GM12878 (cell line): ENCODE measurements around the gene MYO7B. TPM values are rescaled to one million over a fixed set of nuclear protein-coding genes. Genes with fewer than 3 reads are reported as not detected.

Experiments used
- ATAC-seq: fragments of 200-7000 bp; cut with Tn5 transposase; 3 replicates; pipeline ENCODE4 v1.9.1; 2020; ENCODE audit warnings: mild to moderate bottlenecking, moderate library complexity
- BruUV-seq: library from RNA; stranded (reverse); fragments of 400-500 nt; replicated peaks from 2 replicates; lab custom pipeline; 2021; lab: Mats Ljungman, UMichigan
- CTCF ChIA-PET: fragments of 300-600 bp; sonication (Branson Sonifier 250); formaldehyde crosslinking; extraction: SDS; loops from one replicate; lab custom pipeline; 2021; ENCODE audit warnings: inconsistent platforms; lab: Yijun Ruan, JAX
- POLR2A ChIA-PET: fragments of 350-600 bp; formaldehyde crosslinking; extraction: SDS; loops from one replicate; lab custom pipeline; 2021; ENCODE audit warnings: inconsistent platforms; lab: Charles Lee
- RAD21 ChIA-PET: fragments of 300-600 bp; sonication (Branson Sonifier 250); formaldehyde crosslinking; loops from one replicate; lab custom pipeline; 2023; ENCODE audit warnings: antibody characterized with exemption; ENCODE audit not compliant: unreplicated experiment; lab: Charles Lee
- SMC1A ChIA-PET: fragments of 300-600 bp; sonication (Branson Sonifier 250); formaldehyde crosslinking; loops from one replicate; lab custom pipeline; 2023; ENCODE audit not compliant: unreplicated experiment, uncharacterized antibody; lab: Charles Lee
- DNase-seq: peaks from one replicate; pipeline ENCODE4 v3.0.0-alpha.2; 2011; ENCODE audit warnings: low read depth, low spot score
- FAIRE-seq: peaks from 3 replicates; lab custom pipeline; 2011; peaks lifted over from hg19 to GRCh38; lab: Jason Lieb, UNC
- H2AFZ ChIP-seq: 2 replicates; pipeline ENCODE4 v1.6.0; 2011; ENCODE audit warnings: low read depth, low read length, control low read depth; ENCODE audit not compliant: control insufficient read depth
- H3K27ac ChIP-seq: 2 replicates; pipeline ENCODE4 v1.5.1; 2011; ENCODE audit warnings: control low read depth; ENCODE audit not compliant: control insufficient read depth, insufficient read depth
- H3K27me3 ChIP-seq, 2 experiments: replicated peaks in 1 of 2; 2 replicates each; pipeline versions ENCODE4 v1.6.0 to v1.6.1; 2011; ENCODE audit warnings: low read length in 1 of 2; ENCODE audit not compliant: control insufficient read depth in 2 of 2, insufficient read depth in 2 of 2
- H3K36me3 ChIP-seq, 2 experiments: 2 replicates each; pipeline ENCODE4 v1.5.1; 2011; ENCODE audit warnings: low read length in 1 of 2; ENCODE audit not compliant: control insufficient read depth in 2 of 2, insufficient read depth in 2 of 2
- H3K4me1 ChIP-seq: 2 replicates; pipeline ENCODE4 v1.6.1; 2011; ENCODE audit warnings: mild to moderate bottlenecking, low read length, moderate library complexity, mixed read lengths; ENCODE audit not compliant: control insufficient read depth, insufficient read depth
- H3K4me2 ChIP-seq: 2 replicates; pipeline ENCODE4 v1.6.0; 2011; ENCODE audit warnings: control low read depth; ENCODE audit not compliant: control insufficient read depth, insufficient read depth
- H3K4me3 ChIP-seq: fragments of 200-600 bp; sonication (generic); 2 replicates; pipeline ENCODE4 v1.5.1; 2016
- H3K79me2 ChIP-seq: 2 replicates; pipeline ENCODE4 v1.6.0; 2011; ENCODE audit warnings: low read length; ENCODE audit not compliant: control insufficient read depth, insufficient read depth
- H3K9ac ChIP-seq: 2 replicates; pipeline ENCODE4 v1.8.0; 2011; ENCODE audit warnings: low read length, control low read depth, mixed read lengths; ENCODE audit not compliant: control insufficient read depth, insufficient read depth
- H3K9me3 ChIP-seq: replicated peaks from 3 replicates; pipeline ENCODE4 v1.5.1; 2011; ENCODE audit warnings: mild to moderate bottlenecking, low read length; ENCODE audit not compliant: control insufficient read depth, insufficient read depth
- H4K20me1 ChIP-seq: 2 replicates; pipeline ENCODE4 v1.6.0; 2011; ENCODE audit not compliant: control insufficient read depth, insufficient read depth
- NFYA ChIP-seq: IDR thresholded peaks from 2 replicates; pipeline ENCODE4 v1.6.1; 2011; ENCODE audit warnings: low read depth, mild to moderate bottlenecking, low read length, improper control_type of control experiment, borderline replicate concordance
- SMARCA5 ChIP-seq: fragments of 450-650 bp; IDR thresholded peaks from 2 replicates; pipeline ENCODE4 v1.6.1; 2017; ENCODE audit warnings: mild to moderate bottlenecking
- WGBS: methylation state at CpG from one replicate; pipeline ENCODE4 v1.1.6; 2016; ENCODE audit warnings: low lambda C conversion rate; ENCODE audit not compliant: insufficient replicate concordance, insufficient coverage; ENCODE audit errors: missing lambda C conversion rate; 5-methylcytosine and 5-hydroxymethylcytosine counted together
- in situ Hi-C: fragments of 300-500 bp; cut with MboI; formaldehyde crosslinking; loops from 9 replicates; pipeline ENCODE4 v1.14.3; 2018; ENCODE audit warnings: mixed read lengths
- intact Hi-C: fragments of 100-400 bp; cut with micrococcal nuclease; formaldehyde crosslinking; loops from one replicate; pipeline ENCODE4 v1.14.2; 2022; ENCODE audit not compliant: unreplicated experiment
- polyA plus RNA-seq, 11 experiments: library from polyadenylated mRNA; depleted of rRNA in 4 of 11; unstranded in 6 of 11; stranded (reverse) in 5 of 11; fragments of >200 nt; fragmentation: Nextera tagmentation in 4 of 11; fragmentation: Illumina TruSeq in 1 of 11; extraction: Ambion mirVana in 4 of 11; extraction: Trizol in 1 of 11; gene quantifications; 1 replicate in 1 of 11; 2 replicates in 10 of 11; pipeline versions ENCODE4 v1.2.1 to v1.2.3, GENCODE V29; 2011 to 2016; ENCODE audit warnings: inconsistent platforms in 2 of 11, missing spikeins in 2 of 11, low read depth in 1 of 11
- total RNA-seq, 4 experiments: library from RNA; depleted of rRNA in 3 of 4; stranded (reverse); fragments of >200 nt in 3 of 4; fragmentation: Illumina TruSeq in 1 of 4; extraction: Trizol in 1 of 4; gene quantifications; 2 replicates each; pipeline versions ENCODE4 v1.2.1 to v1.2.3, GENCODE V29; 2013 to 2021
- TF ChIP-seq, protein P1 (sequence below): fragments of 450-650 bp; IDR thresholded peaks from 2 replicates; pipeline ENCODE4 v1.6.1; 2016; ENCODE audit warnings: mild to moderate bottlenecking
- TF ChIP-seq, protein P2 (sequence below): IDR thresholded peaks from 2 replicates; pipeline ENCODE4 v1.6.1; 2011; ENCODE audit warnings: low read depth, low read length, improper control_type of control experiment, borderline replicate concordance
- TF ChIP-seq, protein P3 (sequence below), 3 experiments: IDR thresholded peaks in 2 of 3; conservative IDR thresholded peaks in 1 of 3; 2 replicates each; pipeline ENCODE4 v1.5.1; 2011; ENCODE audit warnings: low read depth in 3 of 3, low read length in 3 of 3, mild to moderate bottlenecking in 3 of 3, control low read depth in 2 of 3, moderate library complexity in 2 of 3, inconsistent platforms in 1 of 3, mixed read lengths in 1 of 3; ENCODE audit not compliant: control insufficient read depth in 2 of 3, insufficient read depth in 1 of 3; ENCODE audit errors: extremely low read depth in 1 of 3

The MYO7B gene
- total and polyA plus RNA-seq, 10 of the 15 experiments (the other 5 are each of a cell fraction or from before 2014, with no cell fraction given): 0.08 to 4.8 (median 1.2) TPM

DNA sequence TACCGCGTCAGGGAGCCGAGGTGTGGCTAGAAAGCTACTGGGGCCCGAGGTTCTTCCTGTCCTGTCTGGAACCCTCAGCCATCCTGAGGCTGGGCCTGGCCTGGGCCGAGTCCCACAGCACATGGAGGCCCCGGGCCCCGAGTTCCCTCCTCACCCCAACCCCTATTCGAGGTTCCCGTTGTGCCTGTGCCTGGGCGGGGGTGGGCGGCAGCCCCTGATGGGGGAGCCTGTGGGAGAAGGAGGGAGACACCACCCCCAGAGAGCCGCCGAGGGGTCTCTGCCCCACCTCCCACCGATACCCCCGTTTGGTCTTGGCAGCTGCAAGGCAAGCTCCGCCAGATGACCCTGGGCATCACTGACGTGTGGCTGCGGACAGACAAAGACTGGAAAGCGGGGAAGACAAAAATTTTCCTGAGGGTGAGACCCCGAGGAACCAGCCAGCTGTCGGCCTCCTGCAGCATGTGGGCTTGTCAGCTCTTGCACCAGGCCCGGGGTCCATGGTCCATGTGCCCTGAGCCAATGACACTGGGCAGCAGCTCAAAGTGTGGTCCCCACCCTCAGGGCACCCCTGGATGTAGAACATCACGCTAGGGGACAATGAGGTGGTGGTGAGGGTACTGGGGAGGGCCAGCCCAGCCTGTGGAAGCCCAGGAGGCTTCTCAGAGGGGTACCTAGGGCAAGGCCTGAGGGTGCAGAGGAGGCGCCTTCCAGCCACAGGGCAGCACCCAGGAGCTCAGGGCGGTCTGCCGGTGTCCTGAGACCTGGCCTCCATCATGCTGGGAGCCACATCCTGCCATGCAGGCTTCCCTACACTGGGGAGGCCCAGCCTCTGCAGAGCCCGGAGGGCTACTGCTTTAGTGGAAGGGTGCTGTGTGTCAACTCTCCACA is 58.0 kb downstream of the MYO7B start:
- no peaks in the 10 kb centered on the region for H3K4me1 ChIP-seq
- TF ChIP-seq, protein P1, sequence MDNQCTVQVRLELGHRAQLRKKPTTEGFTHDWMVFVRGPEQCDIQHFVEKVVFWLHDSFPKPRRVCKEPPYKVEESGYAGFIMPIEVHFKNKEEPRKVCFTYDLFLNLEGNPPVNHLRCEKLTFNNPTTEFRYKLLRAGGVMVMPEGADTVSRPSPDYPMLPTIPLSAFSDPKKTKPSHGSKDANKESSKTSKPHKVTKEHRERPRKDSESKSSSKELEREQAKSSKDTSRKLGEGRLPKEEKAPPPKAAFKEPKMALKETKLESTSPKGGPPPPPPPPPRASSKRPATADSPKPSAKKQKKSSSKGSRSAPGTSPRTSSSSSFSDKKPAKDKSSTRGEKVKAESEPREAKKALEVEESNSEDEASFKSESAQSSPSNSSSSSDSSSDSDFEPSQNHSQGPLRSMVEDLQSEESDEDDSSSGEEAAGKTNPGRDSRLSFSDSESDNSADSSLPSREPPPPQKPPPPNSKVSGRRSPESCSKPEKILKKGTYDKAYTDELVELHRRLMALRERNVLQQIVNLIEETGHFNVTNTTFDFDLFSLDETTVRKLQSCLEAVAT: no peak
- TF ChIP-seq, protein P2, sequence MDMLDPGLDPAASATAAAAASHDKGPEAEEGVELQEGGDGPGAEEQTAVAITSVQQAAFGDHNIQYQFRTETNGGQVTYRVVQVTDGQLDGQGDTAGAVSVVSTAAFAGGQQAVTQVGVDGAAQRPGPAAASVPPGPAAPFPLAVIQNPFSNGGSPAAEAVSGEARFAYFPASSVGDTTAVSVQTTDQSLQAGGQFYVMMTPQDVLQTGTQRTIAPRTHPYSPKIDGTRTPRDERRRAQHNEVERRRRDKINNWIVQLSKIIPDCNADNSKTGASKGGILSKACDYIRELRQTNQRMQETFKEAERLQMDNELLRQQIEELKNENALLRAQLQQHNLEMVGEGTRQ: no peak
- TF ChIP-seq NFYA: no peak
- no peak for TF ChIP-seq SMARCA5
- TF ChIP-seq, protein P3, sequence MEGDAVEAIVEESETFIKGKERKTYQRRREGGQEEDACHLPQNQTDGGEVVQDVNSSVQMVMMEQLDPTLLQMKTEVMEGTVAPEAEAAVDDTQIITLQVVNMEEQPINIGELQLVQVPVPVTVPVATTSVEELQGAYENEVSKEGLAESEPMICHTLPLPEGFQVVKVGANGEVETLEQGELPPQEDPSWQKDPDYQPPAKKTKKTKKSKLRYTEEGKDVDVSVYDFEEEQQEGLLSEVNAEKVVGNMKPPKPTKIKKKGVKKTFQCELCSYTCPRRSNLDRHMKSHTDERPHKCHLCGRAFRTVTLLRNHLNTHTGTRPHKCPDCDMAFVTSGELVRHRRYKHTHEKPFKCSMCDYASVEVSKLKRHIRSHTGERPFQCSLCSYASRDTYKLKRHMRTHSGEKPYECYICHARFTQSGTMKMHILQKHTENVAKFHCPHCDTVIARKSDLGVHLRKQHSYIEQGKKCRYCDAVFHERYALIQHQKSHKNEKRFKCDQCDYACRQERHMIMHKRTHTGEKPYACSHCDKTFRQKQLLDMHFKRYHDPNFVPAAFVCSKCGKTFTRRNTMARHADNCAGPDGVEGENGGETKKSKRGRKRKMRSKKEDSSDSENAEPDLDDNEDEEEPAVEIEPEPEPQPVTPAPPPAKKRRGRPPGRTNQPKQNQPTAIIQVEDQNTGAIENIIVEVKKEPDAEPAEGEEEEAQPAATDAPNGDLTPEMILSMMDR (IDR thresholded peaks at IDR 0.05 in 2 of 3, conservative IDR thresholded peaks at IDR 0.05 in 1 of 3; ENCODE audit: control insufficient read depth in 2 of 3, extremely low read depth in 1 of 3, insufficient read depth in 1 of 3, low read depth in 3 of 3, low read length in 3 of 3): no peak
- DNase-seq (no peak), FAIRE-seq (no peak), ATAC-seq (no peak; the same call in 2 of the 3 replicates)
- no TSS peak for BruUV-seq
- H3K4me2 ChIP-seq: no peak overlapping the region
- no peak overlapping the region for H3K27ac ChIP-seq
- H3K9ac ChIP-seq: no peak overlapping the region
- ChIA-PET CTCF (interaction anchor here (0.6 to 4.5 kb wide), 2 partner anchors 57 to 459 kb away, joined by 3 to 90 read pairs; no protein-coding TSS in a partner anchor), POLR2A (interaction anchor here (0.5 kb wide), 1 partner anchor 274 kb away, joined by 3 read pairs; no protein-coding TSS in a partner anchor), SMC1A (no interaction called here), RAD21 (interaction anchor here (1.2 kb wide), 1 partner anchor 56 kb away, joined by 3 read pairs; no protein-coding TSS in a partner anchor)
- WGBS: 65% methylated on average over 27 of the region's 27 CpGs
- in situ Hi-C loops (no loop called here), intact Hi-C loops (no loop called here)
- no peaks in the 10 kb centered on the region for H3K36me3 ChIP-seq
- H4K20me1 ChIP-seq: no peaks in the 10 kb centered on the region
- H3K4me3 ChIP-seq: no peak overlapping the region
- H3K79me2 ChIP-seq: no peaks in the 10 kb centered on the region
- no peaks in the 10 kb centered on the region for H3K9me3 ChIP-seq
- no peaks in the 10 kb centered on the region for H3K27me3 ChIP-seq
- no peak overlapping the region for H2AFZ ChIP-seq
